ENCODE measurements around the gene TOMT.

TOMT gene

DNA sequence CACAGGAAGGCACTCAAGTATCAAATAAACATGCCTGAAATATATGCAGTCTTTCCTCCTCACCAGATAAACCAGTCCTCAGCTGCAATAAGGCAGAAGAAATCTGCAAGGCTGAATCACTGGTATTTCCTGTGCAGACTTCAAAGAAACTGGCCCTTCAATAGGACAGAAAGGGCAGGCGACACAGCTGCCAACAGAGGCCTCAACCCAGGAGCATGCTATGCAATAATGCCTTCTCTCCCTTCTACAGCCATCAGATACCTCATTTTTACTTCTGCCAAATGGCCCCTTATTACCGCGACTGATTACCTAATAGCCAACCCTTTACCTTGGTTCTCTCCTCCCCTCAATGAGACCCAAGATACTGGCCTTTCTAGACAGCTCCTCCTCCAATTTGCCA is 33.4 kb upstream of the TOMT start:
- Histone ChIP-seq H3K27ac (ENCODE audit: low read depth, low read length, poor library complexity, severe bottlenecking) (peak overlapping the region; percentile 63), H3K4me1 (ENCODE audit: insufficient read depth, low read length, severe bottlenecking) (peaks cover 63% of the 10 kb centered on the region), H3K9ac (ENCODE audit: low read length) (no peak overlapping the region; the same call in 1 of the 2 replicates), H3K9me3 (ENCODE audit: low read length) (no peaks in the 10 kb centered on the region), H3K27me3 (ENCODE audit: insufficient read depth, low read length) (no peaks in the 10 kb centered on the region), H3K4me3 (ENCODE audit: low read depth, low read length, poor library complexity, severe bottlenecking) (no peak overlapping the region), H3K4me2 (ENCODE audit: low read length) (peak overlapping the region; percentile 27; the same call in 1 of the 2 replicates), H3K36me3 (ENCODE audit: insufficient read depth, low read length) (peaks cover 24% of the 10 kb centered on the region; the same call in 1 of the 2 replicates), H4K20me1 (ENCODE audit: insufficient read depth, low read length) (no peaks in the 10 kb centered on the region), H3F3A (ENCODE audit: insufficient read depth, low read length) (no peaks in the 10 kb centered on the region), H3K9me2 (ENCODE audit: low read depth, low read length) (no peaks in the 10 kb centered on the region), H3K79me2 (ENCODE audit: insufficient read depth, low read length) (peaks cover 81% of the 10 kb centered on the region), H2AFZ (ENCODE audit: low read length) (no peak overlapping the region)
- TF ChIP-seq, protein P1, sequence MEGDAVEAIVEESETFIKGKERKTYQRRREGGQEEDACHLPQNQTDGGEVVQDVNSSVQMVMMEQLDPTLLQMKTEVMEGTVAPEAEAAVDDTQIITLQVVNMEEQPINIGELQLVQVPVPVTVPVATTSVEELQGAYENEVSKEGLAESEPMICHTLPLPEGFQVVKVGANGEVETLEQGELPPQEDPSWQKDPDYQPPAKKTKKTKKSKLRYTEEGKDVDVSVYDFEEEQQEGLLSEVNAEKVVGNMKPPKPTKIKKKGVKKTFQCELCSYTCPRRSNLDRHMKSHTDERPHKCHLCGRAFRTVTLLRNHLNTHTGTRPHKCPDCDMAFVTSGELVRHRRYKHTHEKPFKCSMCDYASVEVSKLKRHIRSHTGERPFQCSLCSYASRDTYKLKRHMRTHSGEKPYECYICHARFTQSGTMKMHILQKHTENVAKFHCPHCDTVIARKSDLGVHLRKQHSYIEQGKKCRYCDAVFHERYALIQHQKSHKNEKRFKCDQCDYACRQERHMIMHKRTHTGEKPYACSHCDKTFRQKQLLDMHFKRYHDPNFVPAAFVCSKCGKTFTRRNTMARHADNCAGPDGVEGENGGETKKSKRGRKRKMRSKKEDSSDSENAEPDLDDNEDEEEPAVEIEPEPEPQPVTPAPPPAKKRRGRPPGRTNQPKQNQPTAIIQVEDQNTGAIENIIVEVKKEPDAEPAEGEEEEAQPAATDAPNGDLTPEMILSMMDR (IDR thresholded peaks at IDR 0.05; ENCODE audit: low read length): no peak
- no peak for TF ChIP-seq EZH2 (IDR thresholded peaks at IDR 0.05; ENCODE audit: borderline replicate concordance, low read length)

DNA sequence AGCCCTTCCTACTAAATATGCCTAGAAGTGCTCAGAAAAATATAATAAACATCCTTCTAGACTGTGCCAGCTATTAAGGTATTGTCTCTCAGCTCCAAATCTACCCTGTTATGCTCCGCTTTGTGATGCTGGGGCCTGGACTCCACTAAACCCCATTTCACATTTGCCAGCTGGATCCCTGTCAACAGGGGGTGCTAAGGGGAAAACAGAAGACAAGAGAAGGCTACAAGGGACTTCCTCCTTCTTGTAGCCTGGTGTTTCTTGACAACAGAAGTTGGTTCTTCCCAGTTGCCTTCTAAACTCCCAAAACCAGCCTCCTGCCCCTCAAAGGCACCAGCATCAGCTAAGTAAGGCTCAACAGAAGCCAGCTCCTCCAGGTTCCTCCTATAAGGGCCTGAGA is 30.6 kb upstream of the TOMT start:
- TF ChIP-seq, protein P1 (IDR thresholded peaks at IDR 0.05; ENCODE audit: low read length): peak; percentile 41
- no peak for TF ChIP-seq EZH2 (IDR thresholded peaks at IDR 0.05; ENCODE audit: borderline replicate concordance, low read length)
- Histone ChIP-seq H3K9me2 (ENCODE audit: low read depth, low read length) (no peaks in the 10 kb centered on the region), H3K27me3 (ENCODE audit: insufficient read depth, low read length) (no peaks in the 10 kb centered on the region), H3K4me1 (ENCODE audit: insufficient read depth, low read length, severe bottlenecking) (peaks cover 69% of the 10 kb centered on the region), H3K9ac (ENCODE audit: low read length) (no peak overlapping the region), H3K27ac (ENCODE audit: low read depth, low read length, poor library complexity, severe bottlenecking) (peak overlapping the region; percentile 1), H3K4me2 (ENCODE audit: low read length) (no peak overlapping the region), H3F3A (ENCODE audit: insufficient read depth, low read length) (no peaks in the 10 kb centered on the region), H3K79me2 (ENCODE audit: insufficient read depth, low read length) (peaks cover 89% of the 10 kb centered on the region), H3K9me3 (ENCODE audit: low read length) (no peaks in the 10 kb centered on the region), H3K4me3 (ENCODE audit: low read depth, low read length, poor library complexity, severe bottlenecking) (no peak overlapping the region), H3K36me3 (ENCODE audit: insufficient read depth, low read length) (peaks cover 11% of the 10 kb centered on the region; the same call in 1 of the 2 replicates), H2AFZ (ENCODE audit: low read length) (no peak overlapping the region), H4K20me1 (ENCODE audit: insufficient read depth, low read length) (no peaks in the 10 kb centered on the region)

DNA sequence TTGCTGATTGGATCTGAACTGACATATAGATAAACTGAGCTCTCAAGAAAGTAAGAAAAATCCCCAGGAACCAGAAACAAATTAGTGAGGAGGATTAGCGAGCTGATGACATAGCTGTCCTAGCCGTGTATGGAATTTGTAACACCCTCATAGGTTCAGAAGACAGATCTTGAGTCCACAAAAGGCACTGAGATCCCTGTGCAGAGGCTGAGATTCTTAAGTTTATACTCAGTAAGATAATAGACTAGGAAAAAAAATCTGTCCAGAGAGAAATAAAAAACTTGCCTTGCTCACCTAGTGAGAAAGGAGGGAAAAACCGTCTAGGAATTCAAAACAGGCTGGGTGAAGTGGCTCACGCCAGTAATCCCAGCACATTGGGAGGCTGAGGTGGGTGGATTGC is 30.0 kb upstream of the TOMT start:
- H4K20me1 ChIP-seq (ENCODE audit: insufficient read depth, low read length): no peaks in the 10 kb centered on the region
- no peaks in the 10 kb centered on the region for H3K9me2 ChIP-seq (ENCODE audit: low read depth, low read length)
- TF ChIP-seq, protein P1 (IDR thresholded peaks at IDR 0.05; ENCODE audit: low read length): no peak
- no peak for TF ChIP-seq EZH2 (IDR thresholded peaks at IDR 0.05; ENCODE audit: borderline replicate concordance, low read length)
- H3K4me2 ChIP-seq (ENCODE audit: low read length): no peak overlapping the region
- no peaks in the 10 kb centered on the region for H3F3A ChIP-seq (ENCODE audit: insufficient read depth, low read length)
- peak overlapping the region; percentile 1 for H3K27ac ChIP-seq (ENCODE audit: low read depth, low read length, poor library complexity, severe bottlenecking)
- H3K27me3 ChIP-seq (ENCODE audit: insufficient read depth, low read length): no peaks in the 10 kb centered on the region
- peaks cover 83% of the 10 kb centered on the region for H3K79me2 ChIP-seq (ENCODE audit: insufficient read depth, low read length)
- H3K4me1 ChIP-seq (ENCODE audit: insufficient read depth, low read length, severe bottlenecking): peaks cover 62% of the 10 kb centered on the region
- no peak overlapping the region for H3K4me3 ChIP-seq (ENCODE audit: low read depth, low read length, poor library complexity, severe bottlenecking)
- H2AFZ ChIP-seq (ENCODE audit: low read length): no peak overlapping the region
- no peak overlapping the region for H3K9ac ChIP-seq (ENCODE audit: low read length)
- no peaks in the 10 kb centered on the region for H3K9me3 ChIP-seq (ENCODE audit: low read length)
- H3K36me3 ChIP-seq (ENCODE audit: insufficient read depth, low read length): peaks cover 11% of the 10 kb centered on the region; the same call in 1 of the 2 replicates

All from OCI-LY1 (cell line).